Stimulated activated naive CD8-positive, alpha-beta T cell treated with anti-CD3 and anti-CD28 coated beads, Interleukin-15, Interleukin-2, amounts not matched to agents 100 ng/mL and 50 ng/mL, for 24 hours (primary cell): ENCODE data around the gene TBC1D7.
A peak's percentile ranks its signal among the peaks of the same experiment; 100 is the strongest.

Experiments
- H3K27ac Mint-ChIP-seq: one replicate; pipeline ENCODE4 v1.8.0; 2021; ENCODE audit warnings: mild to moderate bottlenecking, mixed read lengths
- H3K27me3 Mint-ChIP-seq: one replicate; pipeline ENCODE4 v1.8.0; 2021; ENCODE audit warnings: mixed read lengths
- H3K36me3 Mint-ChIP-seq: one replicate; pipeline ENCODE4 v1.8.0; 2021; ENCODE audit warnings: low read depth, mixed read lengths
- H3K4me1 Mint-ChIP-seq: one replicate; pipeline ENCODE4 v1.8.0; 2021; ENCODE audit warnings: low read depth, mixed read lengths
- H3K4me3 Mint-ChIP-seq: one replicate; pipeline ENCODE4 v1.8.0; 2021; ENCODE audit warnings: mild to moderate bottlenecking, mixed read lengths
- H3K9me3 Mint-ChIP-seq: one replicate; pipeline ENCODE4 v1.8.0; 2021; ENCODE audit warnings: mixed read lengths

The TBC1D7 gene

DNA sequence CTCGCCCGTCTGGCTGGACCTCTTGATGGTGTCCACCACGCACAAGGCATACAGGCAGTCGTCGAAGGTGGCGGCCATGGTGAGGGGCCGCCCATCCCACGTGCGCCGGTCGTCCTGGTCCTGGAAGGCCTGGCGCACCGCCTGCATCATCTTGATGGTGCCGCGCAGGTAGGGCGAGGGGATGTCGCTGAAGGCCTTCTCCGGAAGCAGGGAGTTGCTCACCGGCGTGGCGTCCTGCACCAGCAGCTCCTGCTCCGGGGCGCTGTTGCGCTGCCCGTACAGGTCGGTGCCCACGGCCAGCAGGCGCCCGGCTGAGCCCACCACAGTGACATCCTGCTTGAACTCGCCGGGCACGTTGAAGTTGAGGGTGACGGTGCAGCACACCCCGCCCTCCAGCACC is 36.5 kb upstream of the TBC1D7 start:
- peaks cover 13% of the 10 kb centered on the region for H3K36me3 Mint-ChIP-seq
- no peaks in the 10 kb centered on the region for H3K27me3 Mint-ChIP-seq
- H3K4me3 Mint-ChIP-seq = no peak overlapping the region
- H3K27ac Mint-ChIP-seq = no peak overlapping the region
- H3K4me1 Mint-ChIP-seq = peaks cover 13% of the 10 kb centered on the region
- H3K9me3 Mint-ChIP-seq = no peaks in the 10 kb centered on the region

DNA sequence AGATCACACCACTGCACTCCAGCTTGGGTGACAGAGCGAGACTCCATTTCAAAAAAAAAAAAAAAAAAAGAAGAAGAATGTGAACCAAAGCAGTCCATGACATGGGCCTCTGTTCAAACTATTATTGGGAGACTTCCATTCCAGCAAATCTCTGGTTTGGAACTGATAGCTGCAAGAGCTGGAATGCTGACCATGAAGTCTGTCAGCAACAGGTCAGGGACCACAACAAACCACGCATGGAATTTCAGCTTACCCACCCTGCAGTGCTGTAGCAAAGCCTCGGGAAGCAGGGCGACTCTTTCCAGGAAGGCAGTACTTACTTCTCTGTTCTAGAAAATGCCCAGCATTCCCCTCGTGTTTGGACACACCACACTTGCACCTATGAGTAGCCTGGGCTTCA is 34.1 kb upstream of the TBC1D7 start:
- Mint-ChIP-seq H3K9me3 (no peaks in the 10 kb centered on the region), H3K4me1 (peaks cover 18% of the 10 kb centered on the region), H3K4me3 (no peak overlapping the region), H3K36me3 (peaks cover 13% of the 10 kb centered on the region), H3K27ac (no peak overlapping the region), H3K27me3 (no peaks in the 10 kb centered on the region)

DNA sequence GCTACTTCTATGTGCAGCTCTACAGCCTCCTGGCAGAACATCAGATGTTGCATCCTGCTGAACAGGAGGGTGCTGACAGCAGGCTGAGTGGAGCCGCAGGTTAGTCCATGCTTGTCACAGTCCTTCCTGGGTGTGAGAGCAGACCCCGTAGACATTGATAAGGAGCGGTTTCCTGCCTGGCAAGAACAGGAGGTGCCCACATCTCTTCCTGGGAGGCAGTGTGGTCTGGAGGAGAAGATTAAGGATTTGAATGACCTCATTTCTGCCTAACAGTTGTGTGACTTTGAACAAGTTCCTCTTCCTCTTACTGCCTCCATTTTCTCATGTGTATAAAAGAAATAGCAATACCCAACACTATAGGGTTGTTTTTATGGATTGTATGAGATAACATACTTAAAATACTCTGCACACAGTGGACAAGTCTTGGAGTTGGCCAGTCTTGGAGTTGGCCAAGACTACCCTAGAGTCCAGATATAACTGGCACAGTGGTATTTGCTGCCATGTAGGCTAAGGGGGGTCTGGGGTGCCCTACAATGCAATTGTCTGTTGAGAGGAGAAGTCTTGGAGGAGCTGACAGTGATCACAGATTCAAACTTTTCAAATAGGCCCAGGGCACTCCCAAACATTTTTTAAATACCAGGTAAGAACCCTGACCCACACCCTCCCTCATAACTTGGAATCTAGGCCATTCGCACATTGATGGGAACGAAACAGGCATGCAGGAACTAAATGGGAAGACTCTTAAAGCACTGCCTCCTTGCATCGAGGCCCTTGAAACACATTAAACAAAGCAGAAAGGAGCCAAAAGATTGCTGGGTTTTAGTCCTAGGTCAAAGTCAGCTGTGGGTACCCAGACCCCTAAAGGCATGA is 32.6 kb upstream of the TBC1D7 start:
- H3K9me3 Mint-ChIP-seq = no peaks in the 10 kb centered on the region
- H3K4me1 Mint-ChIP-seq = peaks cover 33% of the 10 kb centered on the region
- no peak overlapping the region for H3K27ac Mint-ChIP-seq
- H3K4me3 Mint-ChIP-seq = no peak overlapping the region
- no peaks in the 10 kb centered on the region for H3K27me3 Mint-ChIP-seq
- peaks cover 13% of the 10 kb centered on the region for H3K36me3 Mint-ChIP-seq

DNA sequence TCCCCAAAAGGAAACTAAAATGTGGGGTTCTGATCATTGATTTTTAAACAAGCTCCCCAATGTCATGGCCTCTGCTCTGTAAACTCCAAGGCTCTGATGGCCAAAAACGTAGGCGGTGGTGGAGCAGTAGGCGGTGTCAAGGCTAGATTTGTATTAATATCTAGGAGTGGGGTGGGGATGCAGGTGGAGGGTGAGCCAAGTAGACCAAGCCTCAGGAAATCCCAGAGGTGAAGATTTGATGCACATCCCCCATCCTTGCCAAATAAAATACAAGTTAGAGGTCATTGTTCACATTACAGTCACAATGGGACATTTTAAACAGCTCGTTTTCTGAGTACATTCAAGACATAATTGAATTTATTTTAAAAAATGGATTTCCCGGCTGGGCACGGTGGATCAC is 30.9 kb upstream of the TBC1D7 start:
- H3K9me3 Mint-ChIP-seq = no peaks in the 10 kb centered on the region
- peaks cover 47% of the 10 kb centered on the region for H3K4me1 Mint-ChIP-seq
- H3K27ac Mint-ChIP-seq = no peak overlapping the region

DNA sequence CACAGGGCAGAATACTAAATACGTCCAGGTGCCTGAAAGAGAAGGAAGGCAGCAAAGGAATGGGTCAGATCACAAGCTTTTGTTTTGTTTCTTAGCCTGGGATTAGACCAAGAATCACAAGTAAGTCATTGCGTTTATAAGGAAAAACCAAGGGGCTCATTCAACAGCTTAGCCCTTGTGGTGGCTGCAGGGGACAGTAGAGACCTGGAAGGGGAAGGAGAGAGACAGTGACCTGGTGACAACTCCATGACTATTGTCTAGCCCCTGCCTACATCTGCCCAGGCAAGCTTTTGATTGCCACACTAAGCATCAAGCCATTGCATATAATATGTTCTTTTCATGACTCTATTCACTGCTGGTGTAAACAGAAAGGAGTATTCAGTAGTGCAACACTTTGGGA is 30.2 kb upstream of the TBC1D7 start:
- Mint-ChIP-seq H3K27ac (no peak overlapping the region), H3K4me3 (no peak overlapping the region), H3K4me1 (peaks cover 51% of the 10 kb centered on the region), H3K27me3 (no peaks in the 10 kb centered on the region), H3K9me3 (no peaks in the 10 kb centered on the region), H3K36me3 (no peaks in the 10 kb centered on the region)

More for the DNA sequence above, 30.9 kb upstream of the TBC1D7 start:
- Mint-ChIP-seq H3K4me3 (no peak overlapping the region), H3K27me3 (no peaks in the 10 kb centered on the region), H3K36me3 (peaks cover 5% of the 10 kb centered on the region)

DNA sequence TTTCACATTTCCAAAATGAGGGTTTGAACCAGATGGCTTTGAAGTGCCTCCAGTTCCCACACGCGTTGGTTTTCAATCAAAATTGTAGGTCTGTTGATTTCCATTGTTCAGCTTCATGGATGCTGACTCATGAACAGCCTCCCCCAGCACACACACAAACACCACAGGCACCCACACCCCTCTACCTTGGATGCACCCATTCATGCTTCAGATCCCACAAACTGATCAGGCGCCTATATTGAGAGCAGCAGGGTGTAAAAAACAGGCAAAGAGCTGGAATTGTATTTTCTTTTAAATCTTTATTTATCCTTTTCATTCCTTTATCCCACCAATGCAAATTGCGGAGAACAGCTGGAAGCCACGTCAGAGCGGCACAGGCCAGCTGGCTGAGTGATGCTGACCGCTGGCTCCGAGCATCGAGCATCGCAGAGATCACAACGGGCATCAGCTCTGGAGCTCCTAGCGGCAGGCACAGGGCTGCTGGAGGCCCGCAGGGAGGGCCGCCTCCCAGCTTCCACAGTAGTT is 29.3 kb upstream of the TBC1D7 start:
- Mint-ChIP-seq H3K9me3 (no peaks in the 10 kb centered on the region), H3K27me3 (no peaks in the 10 kb centered on the region), H3K4me3 (peak overlapping the region; percentile 5), H3K27ac (peak overlapping the region; percentile 32), H3K4me1 (peaks cover 57% of the 10 kb centered on the region), H3K36me3 (no peaks in the 10 kb centered on the region)

DNA sequence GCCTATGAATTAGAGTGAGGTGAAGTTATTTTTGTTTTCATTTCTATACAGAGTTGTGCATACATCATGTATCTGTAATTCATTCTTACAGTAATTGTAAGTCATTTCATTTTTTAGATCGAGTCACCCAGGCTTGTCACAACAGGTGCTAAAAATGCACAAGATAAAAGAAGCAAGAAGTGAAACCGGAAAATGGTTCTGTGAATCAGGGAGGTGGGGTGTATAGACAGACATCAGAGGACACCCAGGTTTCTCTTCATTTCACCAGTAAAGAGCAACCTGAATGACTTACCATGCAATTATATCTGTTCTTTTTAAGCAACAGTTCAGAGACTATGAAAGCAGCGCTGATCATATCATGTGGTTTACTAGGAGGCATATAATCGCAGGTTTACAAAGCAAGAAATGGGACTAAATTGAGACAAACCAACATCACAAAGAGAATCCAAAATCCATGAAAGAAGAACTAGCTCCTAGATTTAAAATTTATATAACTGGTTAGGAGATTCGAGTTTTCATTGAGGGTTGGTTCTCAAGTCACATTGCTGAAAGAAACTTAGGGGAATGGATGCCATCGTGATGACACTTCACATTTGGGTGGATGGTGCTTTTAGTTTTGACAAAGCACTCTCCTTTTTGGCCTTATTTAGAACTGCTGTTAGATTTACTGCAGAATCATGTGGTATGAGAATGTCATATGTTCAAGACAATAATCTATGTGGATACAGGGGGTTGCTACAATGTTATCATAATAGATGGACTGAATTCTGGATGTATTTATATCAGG is 27.9 kb upstream of the TBC1D7 start:
- Mint-ChIP-seq H3K9me3 (no peaks in the 10 kb centered on the region), H3K27me3 (no peaks in the 10 kb centered on the region), H3K4me3 (peak overlapping the region; percentile 65), H3K4me1 (peaks cover 57% of the 10 kb centered on the region), H3K36me3 (no peaks in the 10 kb centered on the region), H3K27ac (peak overlapping the region; percentile 92)

DNA sequence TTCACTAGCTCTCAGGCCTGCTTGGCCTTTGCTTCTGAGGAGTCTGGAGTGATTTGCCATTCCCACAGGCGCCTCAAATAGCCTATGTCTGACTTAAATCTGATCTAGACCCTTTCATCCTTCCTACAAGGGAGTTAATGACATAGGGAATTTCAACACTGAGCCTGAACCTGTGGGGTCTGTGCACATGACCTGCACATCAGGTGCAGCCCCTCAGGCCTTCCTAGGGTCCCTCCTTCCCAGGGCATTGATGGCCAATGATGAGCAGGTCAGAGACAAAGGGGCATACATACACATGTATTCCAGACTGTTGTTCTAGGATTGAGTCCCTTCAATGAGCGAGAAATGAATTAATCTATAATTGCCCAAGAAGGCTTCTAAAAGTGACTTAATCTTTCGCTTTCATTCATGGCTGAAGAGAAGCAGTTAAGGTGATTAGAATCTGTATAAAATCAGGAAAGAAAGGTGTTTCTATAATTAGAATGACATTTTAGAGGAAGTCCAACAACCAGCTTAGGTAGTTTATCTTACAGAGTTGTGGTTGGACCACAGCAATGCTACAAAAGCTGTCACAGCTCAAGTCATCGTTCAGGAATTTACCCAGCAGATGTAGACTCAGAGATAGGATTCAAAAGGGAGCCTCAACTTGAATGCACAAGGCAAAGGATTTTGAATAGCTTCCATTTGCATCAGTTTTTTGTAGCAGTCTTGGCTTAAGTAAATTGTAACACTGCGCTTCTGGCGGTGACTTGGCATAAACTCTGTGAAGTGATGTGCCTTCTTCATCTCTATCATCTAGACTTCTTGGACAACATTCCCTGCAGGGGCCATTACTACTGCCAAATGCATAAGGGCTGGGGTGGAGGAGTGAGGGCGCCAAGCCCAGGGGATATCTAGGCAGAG is 27.0 kb upstream of the TBC1D7 start:
- peaks cover 50% of the 10 kb centered on the region for H3K4me1 Mint-ChIP-seq

DNA sequence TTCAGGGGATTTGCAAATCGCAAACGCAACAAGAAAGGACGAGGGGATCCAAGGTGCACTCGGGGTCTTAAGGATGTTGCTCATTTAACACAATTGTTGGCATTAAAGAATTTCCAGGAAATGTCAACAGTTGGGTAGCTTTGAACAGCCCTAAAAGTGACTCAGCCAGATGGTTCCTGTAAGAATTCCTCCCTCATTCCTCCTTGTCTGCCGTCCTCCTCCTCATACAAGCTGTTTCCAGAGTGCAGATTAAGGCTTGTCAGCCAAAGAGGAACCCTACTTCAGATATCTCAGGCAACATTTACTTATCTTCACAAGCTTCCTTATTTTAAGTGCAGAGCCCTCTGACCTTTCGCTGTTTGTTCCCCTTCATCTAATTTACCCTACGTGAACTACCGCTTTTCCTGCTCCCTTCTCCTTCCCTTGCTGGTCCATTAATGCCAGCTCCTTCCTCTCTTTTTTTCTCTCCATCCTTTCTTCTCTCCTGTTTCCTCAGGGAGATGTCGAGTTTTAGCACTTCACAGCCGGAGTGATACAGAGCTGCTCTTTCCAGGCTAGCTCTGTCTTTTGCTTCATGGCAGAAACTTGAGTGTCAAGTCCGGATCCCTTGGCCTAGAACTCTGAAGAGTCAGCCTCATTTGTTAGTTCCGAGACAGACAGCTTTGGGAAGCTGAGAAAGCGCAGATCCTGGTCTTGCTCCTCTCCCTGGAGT is 26.1 kb upstream of the TBC1D7 start:
- Mint-ChIP-seq H3K4me1 (peaks cover 50% of the 10 kb centered on the region), H3K27ac (peak overlapping the region; percentile 92), H3K4me3 (peak overlapping the region; percentile 65), H3K36me3 (no peaks in the 10 kb centered on the region), H3K9me3 (no peaks in the 10 kb centered on the region), H3K27me3 (no peaks in the 10 kb centered on the region)

More for the DNA sequence above, 27.0 kb upstream of the TBC1D7 start:
- H3K27me3 Mint-ChIP-seq = no peaks in the 10 kb centered on the region
- H3K36me3 Mint-ChIP-seq = no peaks in the 10 kb centered on the region
- H3K27ac Mint-ChIP-seq = peak overlapping the region; percentile 92
- peak overlapping the region; percentile 65 for H3K4me3 Mint-ChIP-seq
- no peaks in the 10 kb centered on the region for H3K9me3 Mint-ChIP-seq

DNA sequence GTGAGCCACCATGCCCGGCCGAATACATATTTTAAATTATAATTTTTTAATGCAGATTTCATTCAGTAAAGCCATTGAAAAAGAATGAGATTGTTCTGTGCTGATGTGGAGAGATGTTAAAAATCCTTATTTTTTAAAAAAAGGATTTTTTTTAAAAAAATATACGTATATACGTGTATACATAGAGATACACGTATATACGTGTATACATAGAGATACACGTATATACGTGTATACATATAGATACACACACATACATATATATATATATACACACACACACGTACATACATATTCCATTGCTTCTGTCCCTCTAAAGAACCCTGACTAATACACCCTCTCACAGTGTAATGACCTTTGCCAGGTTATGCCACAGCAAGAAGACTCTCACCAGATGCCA is 23.8 kb upstream of the TBC1D7 start:
- Mint-ChIP-seq H3K4me1 (peaks cover 43% of the 10 kb centered on the region), H3K27ac (no peak overlapping the region), H3K4me3 (no peak overlapping the region), H3K9me3 (no peaks in the 10 kb centered on the region), H3K36me3 (no peaks in the 10 kb centered on the region), H3K27me3 (no peaks in the 10 kb centered on the region)

DNA sequence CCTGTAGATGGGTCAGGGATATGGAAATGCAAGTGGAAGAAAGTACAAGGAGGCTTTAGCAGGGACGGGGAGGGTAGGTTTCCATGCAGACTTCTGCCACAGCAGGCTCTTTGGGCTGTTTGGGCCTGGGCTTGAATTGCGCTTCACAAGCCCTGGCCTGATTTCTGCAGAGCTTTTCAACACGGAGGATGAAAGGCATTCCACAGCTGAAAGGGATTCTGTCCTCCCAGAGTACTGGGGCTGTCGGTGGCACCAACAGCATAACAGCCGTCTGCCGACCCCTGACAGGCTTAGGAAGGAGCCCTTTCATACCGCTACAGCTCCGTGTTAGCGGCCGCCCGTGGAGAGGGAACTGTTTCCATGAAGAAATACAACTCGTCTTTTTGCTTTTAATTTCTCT is 22.9 kb upstream of the TBC1D7 start:
- H3K4me3 Mint-ChIP-seq = no peak overlapping the region
- no peaks in the 10 kb centered on the region for H3K36me3 Mint-ChIP-seq
- no peaks in the 10 kb centered on the region for H3K27me3 Mint-ChIP-seq
- H3K4me1 Mint-ChIP-seq = peaks cover 34% of the 10 kb centered on the region
- no peaks in the 10 kb centered on the region for H3K9me3 Mint-ChIP-seq
- no peak overlapping the region for H3K27ac Mint-ChIP-seq

DNA sequence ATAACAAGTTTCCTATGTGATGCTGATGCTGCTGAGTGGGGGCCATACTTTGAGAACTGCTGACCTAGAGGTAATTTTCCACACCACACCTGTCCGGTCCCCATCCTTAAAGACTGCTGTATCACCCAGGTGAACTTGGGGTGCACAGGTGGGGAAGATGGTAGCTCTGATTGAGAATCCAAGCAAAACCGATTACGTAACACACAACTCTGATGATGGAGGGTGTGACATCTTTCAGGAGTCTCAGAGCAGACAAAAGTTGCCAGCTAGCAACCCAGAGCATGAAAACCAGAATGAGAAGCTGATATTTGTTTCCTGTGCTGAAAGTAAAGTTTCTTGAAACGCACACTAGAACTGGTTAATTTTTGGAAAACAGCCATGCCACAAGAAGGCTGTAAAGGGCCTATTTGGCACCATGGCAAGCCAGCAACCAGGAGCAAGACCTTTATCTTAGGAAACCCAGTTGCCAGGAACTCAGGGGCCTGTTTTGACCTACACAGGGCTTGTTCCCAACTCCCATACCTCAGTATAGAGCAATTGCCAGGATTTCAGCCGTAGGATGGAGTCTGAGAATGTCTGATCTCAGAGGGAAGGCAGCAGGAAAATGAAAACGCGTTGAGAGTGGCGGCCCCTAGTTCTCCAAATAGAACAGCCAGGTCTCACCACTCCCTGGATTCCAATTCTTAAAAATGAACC is 21.6 kb upstream of the TBC1D7 start:
- Mint-ChIP-seq H3K4me3 (no peak overlapping the region), H3K36me3 (no peaks in the 10 kb centered on the region), H3K4me1 (peaks cover 21% of the 10 kb centered on the region), H3K9me3 (no peaks in the 10 kb centered on the region), H3K27ac (no peak overlapping the region), H3K27me3 (no peaks in the 10 kb centered on the region)

DNA sequence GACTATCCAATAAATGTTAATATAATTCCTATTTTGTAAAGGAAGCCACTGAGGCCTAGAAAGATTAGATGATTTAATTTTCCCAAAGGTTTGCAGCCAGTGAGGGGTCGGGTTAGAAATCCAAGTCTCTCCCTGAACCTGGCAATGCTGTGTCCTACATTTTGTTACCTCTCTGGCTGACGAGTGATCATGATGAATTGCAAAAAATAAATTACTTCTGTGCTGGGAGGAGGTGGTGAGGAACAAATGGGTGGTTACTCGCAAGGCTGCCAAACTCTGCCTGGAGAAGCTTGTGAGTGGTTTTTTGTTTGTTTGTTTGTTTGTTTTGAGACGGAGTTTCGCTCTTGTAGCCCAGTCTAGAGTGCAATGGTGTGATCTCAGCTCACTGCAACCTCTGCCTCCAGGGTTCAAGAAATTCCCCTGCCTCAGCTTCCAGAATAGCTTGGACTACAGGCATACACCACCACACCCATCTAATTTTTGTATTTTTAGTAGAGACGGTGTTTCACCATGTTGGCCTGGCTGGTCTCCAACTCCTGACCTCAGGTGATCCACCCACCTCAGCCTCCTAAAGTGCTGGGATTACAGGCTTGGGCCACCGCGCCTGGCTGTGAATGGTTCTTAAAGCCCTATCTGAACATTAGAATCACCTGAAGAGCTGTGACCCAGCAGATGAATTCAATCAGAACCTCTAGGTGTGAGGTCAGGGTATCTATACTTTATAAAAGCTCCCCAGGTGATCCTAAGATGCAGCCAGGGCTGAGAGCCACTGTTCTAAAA is 20.2 kb upstream of the TBC1D7 start:
- peaks cover 6% of the 10 kb centered on the region for H3K4me1 Mint-ChIP-seq
- no peak overlapping the region for H3K27ac Mint-ChIP-seq
- H3K36me3 Mint-ChIP-seq = no peaks in the 10 kb centered on the region
- no peak overlapping the region for H3K4me3 Mint-ChIP-seq
- H3K27me3 Mint-ChIP-seq = no peaks in the 10 kb centered on the region
- H3K9me3 Mint-ChIP-seq = no peaks in the 10 kb centered on the region
